SKM-1 treated with dmso at 0.1 percent for 144 hours (cell line): Measurements from ENCODE around the gene SHC3.

Source experiments
- DNase-seq: peaks from one replicate; lab custom pipeline; 2025; ENCODE audit not compliant: unreplicated experiment; lab: John Stamatoyannopoulos, UW

The SHC3 gene

DNA sequence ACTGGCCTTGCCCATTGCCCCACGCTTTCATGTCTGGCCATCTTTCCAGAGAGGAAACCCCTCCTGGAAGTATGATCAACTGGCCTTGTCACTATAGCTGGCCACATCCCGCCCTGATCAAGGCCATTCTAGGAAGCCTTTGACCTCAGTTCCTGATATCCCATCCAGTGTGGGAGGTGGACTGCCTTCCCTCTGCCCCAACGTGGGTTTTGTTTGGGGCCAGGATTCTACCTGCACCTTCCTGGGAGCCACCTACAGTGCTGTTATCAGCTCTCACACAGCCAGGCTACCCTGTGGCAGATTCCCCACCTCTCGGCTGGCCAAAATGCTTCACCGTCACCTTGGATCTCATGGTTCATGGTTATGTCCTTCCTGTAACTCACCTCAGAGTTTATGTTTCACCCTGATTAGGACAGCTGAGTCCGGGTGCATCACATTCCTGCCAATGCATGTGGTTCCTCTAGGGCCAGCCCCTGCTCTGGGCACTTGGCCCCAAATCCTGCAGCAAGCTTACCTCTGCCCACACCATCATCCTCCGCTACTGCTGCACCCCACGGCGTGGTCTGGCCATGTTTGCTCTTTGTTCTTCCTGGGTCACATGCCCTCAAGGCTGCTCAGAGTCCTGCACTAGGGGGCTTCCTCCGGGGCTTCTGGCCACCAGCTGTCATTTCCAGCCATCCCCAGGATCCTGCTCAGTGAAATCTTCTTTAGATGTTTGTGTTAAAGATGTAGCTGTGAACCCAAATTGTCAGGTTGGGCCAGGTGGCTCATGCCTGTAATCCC, 211.5 kb downstream of the SHC3 start:
- no peak for DNase-seq

DNA sequence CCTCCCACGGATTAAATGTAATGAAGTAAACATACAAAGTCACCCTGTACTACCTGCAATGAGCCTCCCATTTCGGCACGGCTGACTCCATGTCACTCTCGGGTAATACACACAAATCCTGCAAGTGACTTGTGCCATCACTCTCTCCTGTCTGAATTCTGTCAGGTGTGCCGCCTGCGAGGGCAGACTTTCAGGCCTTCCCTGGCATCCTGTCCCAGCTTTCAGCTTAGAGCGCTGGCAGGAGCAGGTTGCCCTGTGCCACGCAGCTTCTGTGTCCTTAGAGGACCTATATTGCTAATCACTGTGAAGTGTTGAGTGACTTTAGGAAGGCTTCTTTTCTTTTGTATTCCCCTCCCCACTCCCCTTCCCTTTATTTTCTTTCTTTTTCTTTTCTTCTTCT, 213.1 kb downstream of the SHC3 start:
- no peak for DNase-seq

DNA sequence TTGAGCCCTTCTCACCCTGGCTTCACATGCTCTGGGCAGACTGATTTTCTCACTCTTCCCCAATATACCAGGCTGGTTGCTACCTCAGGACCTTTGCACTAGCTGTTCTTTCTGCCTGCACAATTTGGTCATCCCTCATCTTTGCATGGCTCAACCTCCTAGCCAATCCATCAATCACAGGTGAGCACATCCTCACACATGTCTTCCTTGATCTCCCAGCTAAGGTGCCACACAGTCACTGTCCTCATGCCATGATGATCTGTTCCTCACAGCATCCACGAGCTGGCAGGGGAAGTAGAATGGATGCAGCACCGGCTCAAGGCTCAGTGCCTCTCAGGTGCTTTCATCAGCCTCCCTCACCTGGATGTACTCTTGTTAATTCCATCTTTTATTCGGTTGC, 218.0 kb downstream of the SHC3 start:
- DNase-seq, result no peak

DNA sequence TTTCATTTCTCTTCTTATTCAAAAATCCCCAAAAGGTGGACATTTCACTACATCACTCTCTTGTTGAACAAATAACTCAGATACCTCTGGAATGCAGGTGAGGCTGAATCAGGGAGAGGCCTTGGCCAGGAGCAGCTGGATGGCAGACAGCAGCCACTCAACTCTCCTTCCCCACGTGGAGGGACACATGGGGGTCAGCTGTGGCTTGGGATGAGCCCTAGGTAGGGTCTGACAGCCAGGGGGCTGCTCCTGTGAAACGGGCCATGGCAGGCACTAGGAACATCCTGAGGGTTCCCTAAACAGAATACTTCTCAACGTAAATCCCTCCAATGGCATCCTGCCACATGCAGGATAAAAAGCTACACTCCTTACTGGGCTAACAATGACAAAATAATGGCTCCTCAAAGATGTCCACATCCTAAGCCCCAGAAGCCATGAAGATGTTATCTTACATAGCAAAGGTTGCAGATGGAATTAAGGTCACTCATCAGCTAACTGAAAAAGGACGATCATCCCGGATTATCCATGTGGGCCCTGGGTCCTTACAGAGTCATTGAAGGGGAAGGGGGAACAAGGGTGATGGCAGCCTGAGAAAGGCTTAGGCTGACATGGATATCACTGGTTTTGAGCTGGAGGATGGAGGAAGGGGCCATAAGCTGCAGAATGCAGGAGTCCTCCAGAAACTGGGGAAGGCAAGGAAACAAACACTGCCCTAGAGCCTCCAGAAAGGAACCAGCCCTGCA, 218.7 kb downstream of the SHC3 start:
- DNase-seq, result no peak

DNA sequence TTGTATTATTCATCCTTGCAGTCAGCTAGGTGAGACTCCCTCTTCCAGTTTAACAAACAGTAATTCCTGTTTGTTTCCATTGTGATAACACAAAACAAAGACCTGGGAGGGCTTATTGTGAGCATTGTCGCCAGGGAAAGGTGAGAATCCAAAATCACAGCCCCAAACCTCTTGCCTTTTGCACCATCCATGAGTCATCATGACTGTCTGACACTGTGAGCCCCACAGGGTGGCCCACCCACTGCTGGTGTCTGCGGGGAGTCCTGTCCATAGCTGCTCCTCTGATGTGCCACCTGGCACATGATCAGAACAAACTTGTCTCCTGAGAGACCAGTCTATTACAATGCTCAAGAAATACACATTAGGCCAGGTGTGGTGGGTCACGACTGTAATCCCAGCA, 221.1 kb downstream of the SHC3 start:
- DNase-seq, result no peak
